Stimulated activated CD4-positive, alpha-beta T cell treated with anti-CD3 and anti-CD28 coated beads, Interleukin-2, amount 100 ng/mL, for 24 hours (primary cell): ENCODE measurements around the gene RALGAPA2.

ENCODE experiments used
- DNase-seq, 2 donors: peaks; one replicate each; pipeline ENCODE4 v3.0.0-alpha.2; 2020

RALGAPA2 gene

DNA sequence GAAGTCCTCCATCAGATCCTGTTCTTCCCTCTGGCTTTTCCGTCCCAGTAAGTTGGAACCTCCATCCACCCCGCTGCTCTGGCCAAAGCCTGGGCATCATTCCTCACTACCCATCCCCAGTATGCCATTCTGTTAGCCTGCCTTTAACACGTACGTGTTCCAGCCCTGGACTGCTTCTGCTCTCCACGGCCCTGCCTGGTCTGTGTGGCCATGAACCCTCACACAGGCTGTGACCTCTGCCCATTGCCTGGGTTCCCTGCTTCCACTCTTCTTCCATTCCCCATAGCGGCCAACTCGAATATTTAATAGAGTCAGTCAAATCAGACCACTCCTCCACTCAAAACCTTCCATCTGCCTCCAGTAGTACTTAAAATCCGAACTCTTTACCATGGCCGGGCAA is 29.4 kb downstream of the RALGAPA2 start:
- no peak for DNase-seq

DNA sequence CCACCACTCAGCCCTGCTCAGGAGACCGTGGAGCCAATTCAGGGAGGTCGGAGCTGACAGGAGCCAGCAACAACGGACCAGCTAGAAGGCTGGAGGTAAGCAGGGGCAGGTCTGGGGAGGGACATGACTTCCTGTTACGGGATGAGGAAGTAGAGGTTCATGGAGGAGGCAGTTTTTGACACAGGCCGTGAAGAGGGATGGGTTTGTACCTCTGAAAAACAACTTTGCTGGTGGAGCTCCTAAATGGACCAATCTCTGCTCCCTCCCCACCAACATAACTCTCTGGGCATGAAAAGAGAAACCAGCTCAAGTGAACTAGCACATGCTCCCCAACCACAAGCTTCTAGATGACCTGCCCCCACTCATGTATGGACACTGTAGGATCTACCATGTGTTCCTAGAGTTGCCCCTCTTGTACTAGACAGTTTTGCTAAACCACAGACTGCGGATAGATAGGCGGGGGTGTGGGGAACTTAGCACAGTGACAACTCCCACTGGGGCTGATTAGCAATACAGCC is 31.4 kb downstream of the RALGAPA2 start:
- no peak for DNase-seq

DNA sequence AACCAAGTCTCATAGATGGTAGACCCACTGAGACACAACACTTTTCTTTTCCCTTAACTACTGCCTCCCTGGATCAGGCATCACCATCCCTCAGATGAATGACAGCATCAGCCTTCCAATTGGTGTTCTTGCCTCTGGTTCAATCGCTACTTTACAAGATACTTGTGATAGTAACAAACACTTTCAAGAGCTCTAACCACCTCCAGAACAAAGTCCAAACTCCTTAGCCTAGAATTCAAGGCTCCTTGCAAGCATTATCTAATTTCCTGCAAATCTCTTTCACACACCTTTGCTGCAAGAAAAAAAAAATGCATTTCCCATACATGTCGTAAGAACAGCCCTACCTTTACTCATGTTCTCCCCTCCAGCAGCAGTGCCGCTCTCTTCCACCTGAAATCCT is 33.1 kb downstream of the RALGAPA2 start:
- DNase-seq: no peak

DNA sequence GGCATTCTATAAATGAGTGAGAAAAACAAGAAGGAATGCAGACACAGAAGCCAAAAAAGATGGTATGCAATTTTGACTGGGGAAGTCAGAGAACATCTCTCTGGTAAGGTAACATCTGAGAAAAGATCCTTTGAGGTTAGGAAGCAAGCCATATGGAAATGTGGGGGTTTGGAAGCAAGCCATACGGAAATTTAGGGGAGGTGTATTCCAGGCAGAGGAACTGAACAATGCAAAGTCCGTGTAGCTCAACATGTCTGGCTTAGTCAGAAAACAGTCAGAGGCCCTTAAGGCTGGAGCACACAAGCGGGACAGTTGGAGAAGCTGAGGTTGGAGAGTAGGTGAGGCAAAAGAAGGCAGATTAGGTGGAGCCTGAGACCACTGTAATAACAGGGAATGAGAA is 35.3 kb downstream of the RALGAPA2 start:
- DNase-seq: no peak

DNA sequence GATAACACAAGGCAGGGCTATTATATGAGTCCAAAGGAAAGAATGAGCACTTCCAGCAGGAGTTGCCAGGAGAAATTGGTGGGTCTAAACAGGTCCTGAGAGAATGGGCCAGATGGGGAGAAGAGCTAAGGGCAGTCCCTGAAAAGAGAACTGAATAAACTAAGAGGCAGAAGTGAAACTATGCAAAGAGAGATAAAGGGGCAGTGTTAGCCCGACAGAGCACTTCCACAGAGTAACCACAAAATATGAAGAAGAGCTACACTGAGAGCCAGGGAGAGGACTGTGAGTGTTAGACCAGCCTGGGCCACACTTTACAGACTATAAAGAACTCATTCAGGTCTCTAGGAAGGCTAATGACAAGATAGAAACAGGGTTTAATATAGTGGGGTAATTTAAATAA is 43.8 kb downstream of the RALGAPA2 start:
- no peak for DNase-seq

DNA sequence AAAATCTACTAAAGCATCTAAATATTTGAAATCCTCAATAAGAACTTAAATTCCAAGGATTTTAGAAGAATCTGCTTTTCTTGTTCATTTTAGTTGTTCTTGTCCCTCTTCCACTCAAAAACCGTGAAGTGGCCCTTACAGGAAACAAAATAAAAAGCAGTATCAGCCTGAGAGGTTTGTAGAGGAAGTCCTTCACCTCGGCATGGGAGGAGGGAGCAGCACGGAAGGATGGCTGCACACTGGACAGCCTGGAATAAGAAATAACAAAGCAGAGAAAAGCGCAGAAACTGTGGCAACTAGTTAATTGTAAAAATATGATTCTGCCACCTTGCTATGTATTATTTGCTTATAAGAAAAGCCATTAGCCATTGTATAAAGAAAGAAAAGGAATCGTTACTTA is 46.1 kb downstream of the RALGAPA2 start:
- DNase-seq: no peak

DNA sequence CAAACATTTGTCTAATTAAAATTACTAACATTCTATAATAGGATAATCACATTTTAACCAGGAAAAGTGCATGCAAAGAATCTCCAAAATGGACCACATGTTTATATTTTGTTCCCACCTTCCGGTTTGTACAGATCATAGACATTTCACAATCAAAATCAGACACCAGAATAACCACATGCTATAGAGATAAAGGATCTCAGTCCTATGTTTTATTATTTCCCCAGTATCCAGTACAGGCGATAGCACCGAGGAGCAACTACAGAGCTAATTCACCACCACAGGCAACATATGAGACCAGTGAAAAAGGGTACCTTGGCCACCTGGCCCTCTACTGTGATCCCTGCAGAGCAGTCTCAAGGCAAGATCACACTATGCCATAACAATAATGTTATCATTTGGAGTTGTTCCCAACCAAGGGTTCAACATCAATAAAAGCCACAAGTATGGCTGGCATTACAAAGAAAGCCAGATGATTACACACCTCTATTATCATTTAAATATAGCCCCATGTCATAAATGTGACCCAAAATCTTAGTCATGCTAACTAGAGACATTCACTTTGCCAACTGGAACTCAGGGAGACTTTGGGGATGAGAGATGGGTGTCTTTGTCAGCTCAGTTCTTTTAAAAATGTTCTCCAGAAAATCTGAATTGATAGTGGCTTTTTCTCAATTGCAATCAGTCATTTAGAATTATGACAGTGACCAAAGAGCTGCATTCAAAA is 46.7 kb downstream of the RALGAPA2 start:
- DNase-seq: no peak

DNA sequence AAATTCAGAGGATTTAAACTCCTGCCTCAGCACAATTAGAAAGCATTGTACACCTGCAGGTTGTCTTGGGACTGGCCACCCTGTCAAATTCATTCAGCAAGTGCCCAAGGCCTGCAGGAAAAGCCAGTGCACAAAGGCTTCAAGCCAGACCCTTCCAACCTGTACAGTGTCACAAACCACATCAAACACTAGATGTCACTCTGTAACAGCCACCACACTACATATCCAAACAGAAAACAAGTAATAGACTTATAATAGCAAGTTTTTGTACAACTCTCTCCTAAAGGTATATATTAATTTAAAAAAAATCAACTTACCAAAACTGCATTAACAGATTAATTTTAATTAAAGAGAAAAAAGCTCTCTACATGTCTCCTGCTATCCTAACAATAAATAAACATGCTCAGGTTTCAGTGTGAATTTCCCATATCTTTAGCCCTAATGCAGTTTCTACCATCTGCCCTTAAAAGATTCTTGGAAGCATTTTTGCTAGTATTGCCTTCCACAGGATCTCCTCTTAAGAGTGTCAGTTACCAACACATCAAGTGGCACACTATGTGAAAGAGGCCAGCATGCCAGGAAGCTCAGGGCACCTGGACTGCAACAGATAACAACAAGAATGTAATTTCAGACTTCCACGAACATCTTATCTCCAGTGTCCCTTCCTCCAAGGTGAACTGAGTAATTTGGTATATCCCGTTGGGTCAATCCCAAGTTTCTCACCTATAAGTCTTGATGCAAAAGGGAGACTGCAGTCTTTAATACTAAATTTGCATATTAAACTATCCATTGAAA is 47.5 kb downstream of the RALGAPA2 start:
- DNase-seq: no peak

DNA sequence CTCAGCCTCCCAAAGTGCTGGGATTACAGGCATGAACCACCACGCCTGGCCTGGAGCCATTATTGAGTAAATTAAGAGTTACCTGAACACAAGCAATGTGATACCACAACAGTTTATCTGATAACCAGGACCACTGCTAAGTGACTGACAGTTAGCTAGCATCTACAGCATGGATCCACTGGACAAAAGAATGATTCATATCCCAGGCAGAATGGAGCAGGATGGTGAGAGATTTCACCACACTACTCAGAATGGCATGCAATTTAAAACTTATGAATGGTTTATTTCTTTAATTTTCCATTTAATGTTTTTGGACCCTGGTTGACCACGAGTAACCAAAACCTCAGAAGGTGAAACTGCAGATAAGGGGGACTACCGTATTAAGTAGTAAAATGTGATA is 48.6 kb downstream of the RALGAPA2 start:
- DNase-seq: no peak

DNA sequence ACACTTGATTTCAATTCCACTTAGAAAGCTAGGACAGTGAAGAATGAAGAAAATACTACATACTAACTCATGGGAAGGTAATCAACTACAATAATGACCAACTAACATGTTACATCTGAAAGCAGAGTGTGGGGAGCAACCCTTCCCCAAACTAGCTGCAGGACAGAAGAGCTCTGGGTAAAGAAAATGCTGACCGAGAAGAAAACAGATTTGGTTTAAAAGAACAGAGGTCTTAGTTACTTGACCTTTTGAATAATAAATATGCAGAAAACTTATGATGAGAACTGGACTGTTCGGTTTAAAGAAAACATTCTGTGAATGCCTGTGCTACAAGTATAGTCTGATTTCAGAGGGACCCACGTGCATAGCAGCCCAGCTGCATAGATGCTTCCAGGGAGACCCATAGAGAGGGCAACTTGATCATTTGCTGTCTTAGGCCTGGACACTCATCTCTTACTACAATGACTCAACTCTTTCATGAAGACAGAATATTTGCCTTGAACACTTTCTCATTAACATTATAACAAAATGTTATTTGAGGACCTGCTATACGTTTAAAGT is 53.5 kb downstream of the RALGAPA2 start:
- no peak for DNase-seq

DNA sequence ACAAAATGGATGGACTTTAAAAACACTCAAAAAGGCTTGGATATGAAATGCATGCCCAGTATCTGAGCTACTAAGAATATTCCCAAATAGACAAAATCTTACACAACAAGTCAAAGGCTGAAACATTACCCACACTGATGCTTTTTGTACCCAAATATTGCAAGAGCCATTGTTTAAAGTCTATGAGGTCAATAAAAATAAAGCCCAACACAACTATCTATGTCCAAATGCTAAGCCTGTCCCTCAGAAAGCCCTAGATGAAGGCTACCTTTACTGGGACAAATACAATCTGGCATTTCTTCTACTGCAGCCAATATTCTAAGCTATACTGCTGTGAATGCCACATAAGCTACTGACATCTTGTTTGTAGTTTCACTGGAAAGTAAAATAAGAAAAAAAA is 54.3 kb downstream of the RALGAPA2 start:
- no peak for DNase-seq

DNA sequence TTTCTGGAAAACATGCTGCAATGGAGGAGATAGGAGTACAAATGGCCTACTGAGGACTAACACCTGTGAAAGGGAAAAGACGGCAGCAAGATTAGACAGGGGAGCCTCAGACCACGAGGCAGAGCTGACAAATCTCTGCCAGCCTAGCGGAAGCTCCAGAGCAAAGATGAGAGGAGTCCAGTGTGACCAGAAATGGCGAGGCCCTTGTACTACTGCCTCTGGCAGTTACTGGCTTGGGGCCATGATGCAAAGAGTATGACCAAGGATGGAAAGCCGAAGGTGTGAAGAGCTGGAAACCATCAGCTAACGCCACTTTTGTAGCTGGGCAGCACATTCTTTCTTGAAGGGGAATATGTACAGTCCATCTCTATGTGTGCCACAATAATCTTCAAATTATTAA is 55.4 kb downstream of the RALGAPA2 start:
- no peak for DNase-seq

DNA sequence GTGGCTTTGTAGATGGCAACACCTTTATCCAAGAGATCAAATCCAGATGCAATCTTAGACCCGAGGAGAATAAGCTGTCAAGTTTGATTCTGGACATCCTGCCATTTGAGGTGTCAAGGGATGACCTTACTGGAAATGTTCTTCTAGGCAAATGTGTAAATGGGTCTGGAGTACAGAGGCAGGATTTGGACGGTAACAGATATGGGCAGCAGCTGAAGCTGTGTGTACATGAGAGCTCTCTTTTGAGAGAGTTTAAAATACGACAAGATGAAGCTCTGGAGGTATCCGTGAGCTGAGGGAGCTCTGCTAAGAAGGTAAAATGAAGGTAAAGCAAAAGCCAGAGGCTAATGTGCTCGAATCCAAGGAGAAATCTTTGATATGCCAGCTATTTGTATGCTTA is 56.6 kb downstream of the RALGAPA2 start:
- DNase-seq: no peak

DNA sequence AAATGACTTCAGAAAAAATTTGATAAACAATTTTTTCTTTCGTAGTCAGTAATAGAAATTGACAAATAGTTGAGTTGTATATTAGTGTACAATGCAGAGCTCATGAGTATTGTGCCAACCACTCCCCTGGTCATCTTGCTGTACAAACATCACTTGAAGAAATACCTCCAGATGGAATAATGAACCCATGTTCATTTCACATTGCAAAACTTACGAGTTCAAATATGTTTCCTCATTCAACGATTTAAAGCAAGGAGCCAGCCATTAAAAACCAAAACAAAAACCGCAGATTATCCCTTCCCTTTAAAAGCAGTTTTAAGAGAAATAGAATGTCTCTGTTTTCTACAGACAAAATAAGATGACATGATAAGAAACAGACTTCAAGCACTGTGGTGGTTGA is 62.5 kb downstream of the RALGAPA2 start:
- DNase-seq: no peak

DNA sequence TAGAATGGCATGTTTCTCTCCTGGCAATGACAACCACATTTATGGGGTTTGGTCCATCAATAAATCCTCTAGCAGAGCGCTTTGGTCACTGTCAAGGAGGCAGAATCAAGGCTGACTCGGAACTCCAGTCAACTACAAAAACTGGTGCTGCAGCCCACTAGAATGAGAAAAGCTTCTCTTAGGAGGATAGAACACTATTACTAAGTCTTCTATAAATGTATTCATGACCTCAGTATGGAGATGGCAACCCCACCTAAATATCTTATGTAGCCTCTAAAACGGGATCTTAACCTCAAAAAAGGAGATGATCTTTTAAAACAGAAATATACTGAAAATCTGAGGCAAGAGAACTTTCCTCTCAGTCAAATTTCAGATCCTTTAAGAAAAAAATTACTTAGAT is 68.5 kb downstream of the RALGAPA2 start:
- DNase-seq: no peak

DNA sequence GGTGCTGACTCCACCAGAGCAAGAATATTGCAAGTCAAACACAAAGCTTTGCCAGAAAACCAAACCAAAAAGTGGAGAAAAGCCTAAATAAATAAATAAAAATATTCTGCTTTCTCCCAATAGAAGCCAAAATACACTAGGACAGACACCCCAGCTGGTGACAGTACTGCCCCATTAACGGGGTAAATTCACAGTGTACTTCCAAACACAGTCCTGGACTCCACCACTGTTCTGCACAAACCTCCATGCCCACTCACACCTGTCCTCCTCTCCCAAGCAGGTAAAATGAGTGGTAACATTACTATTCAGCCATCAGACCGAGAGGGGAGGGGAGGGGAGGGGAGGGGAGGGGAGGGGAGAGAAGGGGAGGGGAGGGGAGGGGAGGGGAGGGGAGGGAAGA is 70.7 kb downstream of the RALGAPA2 start:
- DNase-seq: no peak

DNA sequence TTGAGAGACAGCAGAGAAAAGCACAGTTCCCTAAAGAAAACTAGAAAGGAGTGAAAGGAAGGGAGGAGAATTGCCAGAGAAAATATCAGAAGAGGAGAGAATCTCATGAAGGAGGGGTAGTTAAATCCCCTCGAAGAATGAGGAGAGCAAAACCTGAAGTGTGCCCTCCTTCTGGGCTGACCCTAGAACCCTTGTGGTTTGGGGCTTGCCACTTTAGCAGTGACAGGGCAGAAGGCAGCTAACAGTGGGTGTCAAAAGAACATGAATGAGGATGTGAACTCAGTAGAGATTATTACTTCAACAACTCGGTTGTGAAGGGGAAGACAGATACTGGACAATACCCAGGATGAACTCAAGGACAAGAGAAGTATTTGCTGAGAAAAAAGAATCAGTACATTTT is 73.6 kb downstream of the RALGAPA2 start:
- no peak for DNase-seq

DNA sequence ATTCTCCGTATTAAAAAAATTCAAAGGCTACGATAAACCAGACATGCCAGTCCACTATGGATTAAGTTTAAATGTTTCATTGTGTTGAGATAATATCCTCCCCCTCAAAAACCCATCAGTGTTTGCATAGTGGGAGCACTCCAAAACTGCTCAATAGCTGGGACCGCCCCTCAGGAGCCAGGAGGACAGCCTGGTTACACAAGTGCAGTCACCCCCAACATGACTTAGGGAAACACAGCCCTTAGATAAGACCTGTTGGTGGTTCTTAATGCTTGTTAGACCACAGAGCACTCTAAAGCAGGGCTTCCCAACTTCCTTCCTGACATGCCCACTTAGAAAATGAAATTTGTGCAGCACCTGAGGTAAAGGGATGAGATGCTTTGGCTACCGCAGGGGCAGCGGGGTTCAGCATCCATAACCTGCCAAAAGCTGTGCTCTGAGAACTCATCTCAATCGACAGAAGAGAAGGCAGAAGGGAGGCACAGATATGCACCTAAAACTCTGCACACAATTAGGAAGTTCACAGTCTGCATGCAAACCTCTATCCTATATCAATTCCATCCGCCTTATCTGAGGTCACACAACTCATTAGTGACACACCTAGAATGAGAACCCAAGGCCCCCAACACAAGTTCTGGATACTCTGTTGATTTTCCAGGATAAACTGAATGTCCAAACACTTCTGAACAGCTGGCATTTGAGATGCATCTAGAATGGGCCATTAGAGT is 74.3 kb downstream of the RALGAPA2 start:
- no peak for DNase-seq

DNA sequence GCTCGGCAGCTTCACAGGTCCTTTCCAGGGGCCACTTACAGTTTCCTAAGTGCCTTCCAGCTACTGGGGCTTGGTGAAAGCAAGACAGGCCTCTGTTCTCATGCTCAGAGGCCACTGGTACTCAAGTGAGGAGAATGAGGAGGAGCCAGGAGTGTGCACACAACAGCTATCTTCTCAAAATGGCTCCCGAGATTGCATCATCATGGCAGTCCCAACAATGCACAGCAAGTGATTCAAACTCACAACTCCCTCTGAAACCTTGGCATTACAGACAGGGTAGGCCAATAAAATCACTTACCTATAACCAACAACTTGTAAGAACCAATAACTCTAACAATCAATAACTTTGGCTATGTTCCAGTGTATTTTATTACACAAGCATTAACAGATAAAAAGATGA is 77.4 kb downstream of the RALGAPA2 start:
- DNase-seq: no peak

DNA sequence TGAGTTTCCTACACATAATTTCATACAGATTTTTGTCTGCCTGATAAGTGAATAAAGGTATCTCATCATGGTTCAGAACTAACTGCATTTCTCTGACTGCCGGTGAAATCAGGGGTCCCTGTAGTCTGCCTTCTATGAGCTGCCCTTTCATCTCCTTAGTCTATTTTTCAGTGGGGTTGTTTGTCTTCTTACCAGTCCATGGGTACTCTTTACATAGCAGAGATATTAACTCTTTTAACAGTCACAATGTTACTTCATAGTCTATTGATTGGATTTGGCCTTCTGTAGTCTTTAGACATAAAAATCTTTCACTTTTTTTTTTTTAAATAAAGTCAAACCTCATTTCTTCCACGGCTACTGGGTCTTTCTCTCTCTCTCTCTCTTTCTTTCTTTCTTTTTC is 79.8 kb downstream of the RALGAPA2 start:
- DNase-seq: no peak

DNA sequence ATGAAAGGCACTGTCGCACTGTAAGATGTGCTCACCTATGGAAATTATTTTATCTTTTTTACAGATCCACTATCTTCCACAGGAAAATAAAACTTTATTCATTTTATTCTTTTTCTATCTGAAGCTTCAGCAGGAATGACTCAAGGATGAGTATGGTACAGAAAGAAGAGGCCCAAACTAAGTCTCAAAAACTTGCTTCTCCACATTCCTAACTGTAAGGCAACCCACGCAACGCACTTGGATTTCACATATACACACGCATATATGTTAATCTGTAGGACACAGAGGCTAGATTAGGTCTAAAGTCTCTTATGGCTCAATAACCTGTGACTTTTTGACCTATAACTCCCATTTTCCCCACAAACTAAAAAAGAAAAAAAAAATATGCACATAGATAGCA is 81.9 kb downstream of the RALGAPA2 start:
- no peak for DNase-seq

DNA sequence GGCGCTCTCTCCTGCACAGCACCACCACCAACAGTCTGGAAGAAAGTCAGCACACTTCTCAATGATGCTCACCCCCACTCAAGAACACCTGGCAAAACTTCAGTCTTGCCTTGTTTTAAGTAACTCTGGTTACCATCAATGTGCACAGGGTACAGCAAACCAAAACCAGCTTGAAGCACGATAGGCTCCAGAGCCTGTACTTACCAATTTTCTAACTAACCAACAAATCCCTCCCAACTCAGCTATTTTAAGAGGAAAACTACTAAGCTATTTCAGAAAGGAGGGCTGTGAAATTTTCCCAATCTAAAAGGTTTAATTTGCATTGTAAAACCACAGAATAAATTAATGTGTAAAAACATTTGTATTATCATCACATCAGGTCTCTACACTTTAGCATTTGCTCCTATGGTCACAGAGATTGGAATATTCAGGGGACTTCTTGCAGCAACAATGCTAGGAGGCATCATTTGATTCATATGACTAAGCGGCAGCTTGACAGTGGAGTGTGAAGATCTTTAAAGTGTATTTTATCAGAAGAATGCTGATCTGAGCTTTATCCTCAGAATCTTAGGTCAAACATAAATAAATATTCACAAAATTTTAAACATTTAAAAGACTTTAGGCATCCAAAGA is 82.8 kb downstream of the RALGAPA2 start:
- no peak for DNase-seq

DNA sequence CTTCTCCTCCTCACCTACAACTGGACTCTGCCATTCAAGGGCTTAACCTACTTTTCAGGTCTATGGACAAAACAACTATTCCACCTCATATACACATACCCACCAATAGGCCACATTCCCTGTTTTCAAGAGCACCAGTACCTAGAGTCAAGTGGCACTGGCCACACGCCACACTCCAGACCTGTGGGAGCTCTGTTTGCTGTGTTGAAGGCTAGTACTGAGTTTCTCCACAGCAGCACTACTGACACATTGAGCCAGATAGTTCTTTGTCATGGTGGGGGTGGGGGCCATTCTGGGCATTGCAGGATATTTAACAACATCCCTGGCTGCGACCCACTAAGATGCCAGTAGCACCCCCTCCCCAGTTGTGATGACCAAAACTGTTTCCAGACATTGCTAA is 84.1 kb downstream of the RALGAPA2 start:
- DNase-seq: no peak
